ENCODE measurements around the gene KLF18.

DNA sequence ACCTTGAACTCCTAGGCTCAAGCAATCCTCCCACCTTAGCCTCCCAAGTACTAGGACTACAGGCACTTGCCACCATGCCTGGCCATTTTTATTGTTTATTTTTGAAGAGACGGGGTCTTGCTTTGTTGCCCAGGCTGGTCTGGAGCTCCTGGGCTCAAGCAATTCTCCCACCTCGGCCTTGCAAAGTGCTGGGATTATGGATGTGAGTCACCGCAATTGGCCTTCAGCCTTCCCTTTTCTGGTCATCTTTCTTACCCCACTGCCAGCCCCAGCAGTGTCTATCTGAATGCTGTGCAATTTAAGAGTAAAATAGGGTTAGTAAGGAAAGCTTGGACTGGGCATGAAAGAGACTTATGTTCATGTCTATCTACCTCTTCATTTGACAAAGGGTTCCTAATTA, 28.9 kb downstream of the KLF18 start:
- no peak for TF ChIP-seq EZH2 (IDR thresholded peaks at IDR 0.05; ENCODE audit: low read length, unreplicated experiment)
- TF ChIP-seq CTCF (conservative IDR thresholded peaks at IDR 0.05; ENCODE audit: low read depth, low read length): no peak
